KMS-11 (cell line): ENCODE data around the gene GLUD1.

Experiments used
- H2AFZ ChIP-seq: fragments of 200-600 bp; sonication (generic); 2 replicates; pipeline ENCODE4 v1.6.1; 2016; ENCODE audit warnings: antibody characterized with exemption, mixed run types, low read depth
- H3K27ac ChIP-seq: fragments of 200-600 bp; sonication (generic); 2 replicates; pipeline ENCODE4 v1.6.1; 2016; ENCODE audit warnings: mild to moderate bottlenecking, mixed run types
- H3K27me3 ChIP-seq: fragments of 200-600 bp; sonication (generic); 2 replicates; pipeline ENCODE4 v1.6.1; 2017; ENCODE audit warnings: mild to moderate bottlenecking, low read depth, mixed run types, moderate library complexity; ENCODE audit not compliant: insufficient read depth
- H3K36me3 ChIP-seq: fragments of 200-600 bp; sonication (generic); 2 replicates; pipeline ENCODE4 v1.6.1; 2017; ENCODE audit warnings: mild to moderate bottlenecking, mixed run types; ENCODE audit not compliant: insufficient read depth
- H3K4me1 ChIP-seq: fragments of 200-600 bp; sonication (generic); 2 replicates; pipeline ENCODE4 v1.6.1; 2016; ENCODE audit warnings: mild to moderate bottlenecking, low read depth, mixed run types; ENCODE audit not compliant: poor library complexity, severe bottlenecking
- H3K4me2 ChIP-seq: fragments of 200-600 bp; sonication (generic); 2 replicates; pipeline ENCODE4 v1.7.0; 2016; ENCODE audit warnings: mild to moderate bottlenecking, mixed run types
- H3K4me3 ChIP-seq: fragments of 200-600 bp; sonication (generic); IDR thresholded peaks from 2 replicates; pipeline ENCODE4 v1.6.1; 2017; ENCODE audit warnings: low read depth, low read length, mixed read lengths; ENCODE audit not compliant: insufficient read depth
- H3K79me2 ChIP-seq: fragments of 200-600 bp; sonication (generic); 2 replicates; pipeline ENCODE4 v1.6.1; 2016; ENCODE audit warnings: low read depth, mixed run types; ENCODE audit not compliant: insufficient read depth
- H3K9ac ChIP-seq: fragments of 200-600 bp; sonication (generic); 2 replicates; pipeline ENCODE4 v1.6.1; 2016; ENCODE audit warnings: mild to moderate bottlenecking, mixed run types
- H4K20me1 ChIP-seq: fragments of 200-600 bp; sonication (generic); 2 replicates; pipeline ENCODE4 v1.6.1; 2016; ENCODE audit warnings: mild to moderate bottlenecking, mixed run types; ENCODE audit not compliant: insufficient read depth
- TF ChIP-seq, protein P1 (sequence below): fragments of 200-600 bp; sonication (generic); conservative IDR thresholded peaks from 2 replicates; pipeline ENCODE4 v1.6.1; 2017; ENCODE audit warnings: low read depth, mild to moderate bottlenecking, antibody characterized with exemption, low read length, moderate library complexity, mixed read lengths

Gene GLUD1

DNA sequence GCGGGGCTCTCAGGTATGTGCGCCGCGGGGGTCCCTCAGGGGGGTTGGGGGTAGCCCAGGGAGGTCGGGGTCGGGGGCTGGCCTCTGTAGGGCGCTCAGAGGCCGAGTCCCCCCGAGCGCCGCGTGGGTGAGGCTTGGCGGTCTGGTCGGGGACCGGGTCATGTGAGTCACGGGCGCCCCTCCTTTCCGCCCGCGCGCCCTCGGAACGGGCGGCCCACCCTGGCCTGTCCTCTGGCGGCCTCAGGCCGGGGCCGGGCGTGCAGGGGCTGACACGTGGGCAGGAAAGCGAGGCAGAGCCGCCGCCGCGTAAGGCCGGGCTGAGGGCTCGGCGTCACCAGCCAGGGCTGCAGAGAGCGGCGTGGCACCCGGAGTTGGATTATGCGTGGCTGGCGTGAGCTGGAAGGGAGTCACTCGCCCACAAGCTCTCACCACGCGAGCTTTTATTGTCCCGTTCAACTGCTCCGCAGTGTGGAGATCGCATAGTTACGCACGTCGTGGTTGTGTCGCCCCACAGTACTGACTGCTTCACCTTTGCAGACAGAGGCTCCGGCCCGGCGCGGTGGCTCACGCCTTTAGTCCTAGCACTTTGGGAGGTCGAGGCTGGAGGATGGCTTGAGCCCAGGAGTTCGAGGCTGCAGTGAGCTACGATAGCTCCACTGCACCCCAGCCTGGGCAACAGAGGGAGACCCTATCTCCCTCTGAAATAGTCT is 748 bp upstream of the GLUD1 start:
- no peaks in the 10 kb centered on the region for H3K36me3 ChIP-seq
- no peak overlapping the region for H3K4me3 ChIP-seq
- H4K20me1 ChIP-seq: 0 out of 2 replicates have a peak, but pooled peaks cover 7% of the 10 kb centered on the region
- peak overlapping the region; percentile 58 for H3K4me2 ChIP-seq
- TF ChIP-seq, protein P1, sequence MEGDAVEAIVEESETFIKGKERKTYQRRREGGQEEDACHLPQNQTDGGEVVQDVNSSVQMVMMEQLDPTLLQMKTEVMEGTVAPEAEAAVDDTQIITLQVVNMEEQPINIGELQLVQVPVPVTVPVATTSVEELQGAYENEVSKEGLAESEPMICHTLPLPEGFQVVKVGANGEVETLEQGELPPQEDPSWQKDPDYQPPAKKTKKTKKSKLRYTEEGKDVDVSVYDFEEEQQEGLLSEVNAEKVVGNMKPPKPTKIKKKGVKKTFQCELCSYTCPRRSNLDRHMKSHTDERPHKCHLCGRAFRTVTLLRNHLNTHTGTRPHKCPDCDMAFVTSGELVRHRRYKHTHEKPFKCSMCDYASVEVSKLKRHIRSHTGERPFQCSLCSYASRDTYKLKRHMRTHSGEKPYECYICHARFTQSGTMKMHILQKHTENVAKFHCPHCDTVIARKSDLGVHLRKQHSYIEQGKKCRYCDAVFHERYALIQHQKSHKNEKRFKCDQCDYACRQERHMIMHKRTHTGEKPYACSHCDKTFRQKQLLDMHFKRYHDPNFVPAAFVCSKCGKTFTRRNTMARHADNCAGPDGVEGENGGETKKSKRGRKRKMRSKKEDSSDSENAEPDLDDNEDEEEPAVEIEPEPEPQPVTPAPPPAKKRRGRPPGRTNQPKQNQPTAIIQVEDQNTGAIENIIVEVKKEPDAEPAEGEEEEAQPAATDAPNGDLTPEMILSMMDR: no peak
- peaks cover 37% of the 10 kb centered on the region for H3K4me1 ChIP-seq
- no peaks in the 10 kb centered on the region for H3K27me3 ChIP-seq
- peak overlapping the region; percentile 75; the same call in 1 of the 2 replicates for H2AFZ ChIP-seq
- H3K27ac ChIP-seq: peak overlapping the region; percentile 94
- peaks cover 54% of the 10 kb centered on the region for H3K79me2 ChIP-seq
- H3K9ac ChIP-seq: peak overlapping the region; percentile 90

DNA sequence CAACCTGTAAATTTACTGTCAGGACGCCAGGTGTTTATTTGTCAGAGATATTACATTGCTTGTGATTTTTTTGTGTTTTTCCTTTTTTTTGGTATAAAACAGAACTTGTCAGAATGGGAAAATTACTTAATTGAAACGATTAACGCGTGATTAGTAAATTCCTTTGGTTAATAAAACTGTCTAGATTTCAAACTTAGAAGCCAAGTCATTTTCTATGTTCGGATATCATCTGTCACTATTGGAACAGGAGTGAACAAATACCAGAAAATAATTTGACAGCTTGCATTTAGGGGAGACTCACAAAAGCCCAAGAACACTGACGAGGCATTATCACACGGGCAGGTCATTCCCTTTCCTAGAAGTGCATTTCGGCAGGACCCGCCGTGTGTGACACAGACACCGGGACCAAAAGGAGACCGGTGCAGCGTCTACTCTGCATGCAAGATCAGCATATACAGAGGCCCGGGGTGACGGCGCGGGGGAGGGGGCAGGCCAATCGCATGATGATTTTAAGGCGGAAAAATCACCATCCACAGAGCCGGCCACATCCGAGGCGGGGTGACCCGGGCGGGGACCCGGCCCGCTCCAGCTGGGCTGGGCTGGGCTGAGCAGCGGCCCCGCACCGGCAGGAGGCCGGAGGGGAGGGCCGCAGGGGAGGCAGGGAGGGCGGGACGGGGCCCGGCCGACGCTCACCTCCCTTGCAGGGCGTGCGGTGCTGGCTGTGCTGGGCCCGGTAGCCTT is 841 bp downstream of the GLUD1 start:
- H3K36me3 ChIP-seq: no peaks in the 10 kb centered on the region
- 0 out of 2 replicates have a peak, but pooled peaks cover 7% of the 10 kb centered on the region for H4K20me1 ChIP-seq
- peak overlapping the region; percentile 92 for H3K4me2 ChIP-seq
- peak overlapping the region; percentile 94 for H3K9ac ChIP-seq
- H2AFZ ChIP-seq: 0 out of 2 replicates have a peak overlapping the region, but pooled peaks have one; percentile 48
- no peak overlapping the region for H3K4me3 ChIP-seq
- TF ChIP-seq, protein P1: no peak
- peaks cover 70% of the 10 kb centered on the region for H3K79me2 ChIP-seq
- peak overlapping the region; percentile 95 for H3K27ac ChIP-seq
- no peaks in the 10 kb centered on the region for H3K27me3 ChIP-seq
- peaks cover 44% of the 10 kb centered on the region for H3K4me1 ChIP-seq

DNA sequence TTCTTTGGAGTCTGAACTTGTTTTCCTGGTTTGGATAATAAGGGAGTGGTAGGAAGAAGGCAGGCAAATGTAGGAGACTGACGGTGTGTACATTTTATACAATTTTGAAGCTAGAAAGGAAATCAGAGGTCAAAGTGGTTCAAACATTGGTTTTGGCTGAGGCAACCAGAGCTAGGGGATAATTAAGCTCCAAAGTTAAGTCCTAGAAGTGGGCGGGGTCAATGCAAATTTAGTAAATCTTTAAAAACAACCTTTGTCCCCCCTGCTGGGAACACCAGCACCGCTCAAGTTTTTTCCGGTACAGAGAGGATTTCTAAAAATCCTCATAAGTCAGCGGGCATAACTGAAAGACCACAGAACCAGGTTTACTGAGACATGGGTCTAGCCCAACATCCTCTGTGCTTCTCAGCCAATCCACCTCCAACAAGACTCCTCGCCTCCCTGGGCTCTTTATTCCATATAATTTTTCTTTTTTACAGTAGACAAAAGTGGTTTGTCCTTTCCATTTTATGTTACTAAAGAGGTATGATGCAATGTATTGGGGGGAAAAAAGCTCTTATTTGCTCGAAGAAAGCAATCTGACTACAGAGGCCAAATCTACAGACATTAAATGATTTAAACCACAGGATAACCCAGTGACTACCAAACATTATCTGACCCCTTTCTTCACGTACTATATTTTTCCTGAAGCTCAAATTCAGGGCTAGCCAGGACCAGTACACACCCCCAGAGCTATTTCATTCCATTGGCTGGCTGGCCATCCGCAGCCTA is 1.6 kb downstream of the GLUD1 start:
- Histone ChIP-seq H2AFZ (no peak overlapping the region), H3K27ac (peak overlapping the region; percentile 95), H3K4me3 (no peak overlapping the region), H3K4me2 (peak overlapping the region; percentile 92), H4K20me1 (0 out of 2 replicates have a peak, but pooled peaks cover 7% of the 10 kb centered on the region), H3K9ac (peak overlapping the region; percentile 94), H3K79me2 (peaks cover 78% of the 10 kb centered on the region), H3K4me1 (peaks cover 45% of the 10 kb centered on the region), H3K36me3 (no peaks in the 10 kb centered on the region), H3K27me3 (no peaks in the 10 kb centered on the region)
- TF ChIP-seq, protein P1: no peak

DNA sequence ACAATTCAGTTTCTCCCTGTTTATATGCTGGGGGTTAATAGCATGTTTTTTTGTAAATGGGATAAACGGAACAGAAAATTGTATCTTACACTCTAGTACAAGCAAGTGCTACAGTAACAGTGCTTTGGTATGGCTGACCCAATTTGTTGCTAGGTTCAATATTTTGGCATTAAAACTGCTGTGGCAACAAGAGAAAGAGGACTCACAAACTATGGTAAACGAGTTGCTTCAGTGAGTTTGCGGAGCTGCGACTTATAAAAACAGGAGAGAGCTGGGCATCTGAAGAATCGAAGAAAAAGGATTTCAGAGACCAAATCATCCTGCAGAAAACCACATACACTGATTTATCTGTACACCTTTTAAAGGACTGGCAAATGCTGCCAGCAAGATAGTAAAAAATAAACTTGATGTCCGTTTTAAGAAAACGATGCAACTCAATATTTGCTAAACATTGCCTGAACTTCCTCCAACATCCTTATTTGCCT is 2.2 kb downstream of the GLUD1 start:
- no peaks in the 10 kb centered on the region for H3K36me3 ChIP-seq
- peak overlapping the region; percentile 92 for H3K4me2 ChIP-seq
- no peaks in the 10 kb centered on the region for H3K27me3 ChIP-seq
- H4K20me1 ChIP-seq: 0 out of 2 replicates have a peak, but pooled peaks cover 7% of the 10 kb centered on the region
- peaks cover 84% of the 10 kb centered on the region for H3K79me2 ChIP-seq
- H2AFZ ChIP-seq: no peak overlapping the region
- H3K9ac ChIP-seq: peak overlapping the region; percentile 94
- TF ChIP-seq, protein P1: no peak
- H3K4me3 ChIP-seq: no peak overlapping the region
- H3K4me1 ChIP-seq: peaks cover 45% of the 10 kb centered on the region
- H3K27ac ChIP-seq: peak overlapping the region; percentile 95
